Muscle of arm (tissue), 14 donors: Measurements from ENCODE around the gene LPA. TPM values are rescaled to one million over a fixed set of nuclear protein-coding genes. Genes with fewer than 3 reads are reported as not detected.
"Not testable (repeated sequence)": the region's sequence is repeated elsewhere in the genome, so short reads cannot be mapped to it uniquely, and the experiment has no call there.

ENCODE experiments used
- DNase-seq: peaks from one replicate; pipeline ENCODE4 v3.0.0-alpha.2; 2013
- long read RNA-seq, 11 donors: transcript quantifications; one replicate each; lab custom pipeline, GENCODE V29; 2026
- polyA plus RNA-seq, 12 donors: library from polyadenylated mRNA; unstranded; fragments of 120-200 nt; gene quantifications; one replicate each; pipeline ENCODE4 v1.2.1, GENCODE V29; 2013; ENCODE audit not compliant: insufficient read length in 12 of 12

The LPA gene
- under 1 TPM in 8 of 12 donors, not detected in 4; 0.05 to 0.38 (median 0.18) TPM for polyA plus RNA-seq
- long read RNA-seq, donor 1 = 0 reads
- long read RNA-seq, donor 2 = 0 reads
- long read RNA-seq, donor 3 = 0 reads
- long read RNA-seq, donor 4 = 0 reads
- long read RNA-seq, donor 5 = 0 reads
- long read RNA-seq, donor 6 = 0 reads
- long read RNA-seq, donor 7 = 0 reads
- long read RNA-seq, donor 8 = 0 reads
- long read RNA-seq, donor 9 = 0 reads
- long read RNA-seq, donor 10 = 0 reads
- long read RNA-seq, donor 11 = 0 reads

GRCh38 chr6:160664198-160664597 lies at the start of gene LPA:
Gene LPA (minus strand): TSS chr6:160664275. CDS start chr6:160664214, 61 bp downstream.
- not testable (repeated sequence) for DNase-seq

GRCh38 chr6:160708993-160709392 lies 44.9 kb upstream of the LPA start:
- not testable (repeated sequence) for DNase-seq

- not testable (repeated sequence) for DNase-seq
Observed at GRCh38 chr6:160704688-160705087, 40.6 kb upstream of the LPA start.

- DNase-seq = not testable (repeated sequence)
Observed at GRCh38 chr6:160701918-160702680, 38.0 kb upstream of the LPA start, which contains the start of gene PLG. Gene PLG (plus strand): TSS chr6:160702244. CDS start chr6:160702305, 61 bp downstream.

GRCh38 chr6:160697826-160698225 lies 33.8 kb upstream of the LPA start:
- DNase-seq = no peak

GRCh38 chr6:160696884-160697283 lies 32.8 kb upstream of the LPA start:
- not testable (repeated sequence) for DNase-seq

GRCh38 chr6:160695622-160696021 lies 31.5 kb upstream of the LPA start:
- DNase-seq = not testable (repeated sequence)

GRCh38 chr6:160695025-160695424 lies 30.9 kb upstream of the LPA start:
- not testable (repeated sequence) for DNase-seq

GRCh38 chr6:160692369-160692959 lies 28.4 kb upstream of the LPA start:
- DNase-seq = no peak

GRCh38 chr6:160691617-160692016 lies 27.5 kb upstream of the LPA start:
- no peak for DNase-seq

- no peak for DNase-seq
Observed at GRCh38 chr6:160690458-160690857, 26.4 kb upstream of the LPA start.

- DNase-seq = no peak
Observed at GRCh38 chr6:160685762-160686450, 21.8 kb upstream of the LPA start.

GRCh38 chr6:160685101-160685761 lies 21.2 kb upstream of the LPA start:
- not testable (repeated sequence) for DNase-seq

- no peak for DNase-seq
Observed at GRCh38 chr6:160679402-160679769, 15.3 kb upstream of the LPA start.

- no peak for DNase-seq
Observed at GRCh38 chr6:160678744-160679401, 14.8 kb upstream of the LPA start.

- DNase-seq = no peak
Observed at GRCh38 chr6:160678230-160678629, 14.2 kb upstream of the LPA start.

- not testable (repeated sequence) for DNase-seq
Observed at GRCh38 chr6:160676418-160676817, 12.3 kb upstream of the LPA start.

- DNase-seq = no peak
Observed at GRCh38 chr6:160668589-160668988, 4.5 kb upstream of the LPA start.

GRCh38 chr6:160667639-160668481 lies 3.8 kb upstream of the LPA start:
- no peak for DNase-seq

- no peak for DNase-seq
Observed at GRCh38 chr6:160662842-160663241, 1.2 kb downstream of the LPA start.
